ENCODE measurements around the gene RAI14.

DNA sequence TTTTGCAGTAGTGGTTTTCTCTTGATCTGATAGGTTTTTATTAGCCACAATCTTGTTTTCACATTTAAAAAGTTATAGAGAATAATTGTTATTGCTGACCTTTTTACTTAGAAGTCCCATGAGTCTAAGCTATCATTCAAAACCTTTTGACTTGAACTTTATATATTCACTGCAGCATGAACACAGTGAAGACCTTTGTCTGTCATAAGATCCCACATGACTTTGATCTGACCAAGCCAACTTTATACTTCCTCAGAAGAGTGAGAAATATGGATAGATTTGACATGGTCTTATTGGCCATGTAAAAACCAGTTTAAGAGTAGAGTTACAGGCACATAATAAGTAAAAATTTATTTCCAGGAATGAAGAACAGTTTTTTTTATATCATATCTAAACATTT lies 225.1 kb downstream of the RAI14 start:
- TF ChIP-seq, protein P1, sequence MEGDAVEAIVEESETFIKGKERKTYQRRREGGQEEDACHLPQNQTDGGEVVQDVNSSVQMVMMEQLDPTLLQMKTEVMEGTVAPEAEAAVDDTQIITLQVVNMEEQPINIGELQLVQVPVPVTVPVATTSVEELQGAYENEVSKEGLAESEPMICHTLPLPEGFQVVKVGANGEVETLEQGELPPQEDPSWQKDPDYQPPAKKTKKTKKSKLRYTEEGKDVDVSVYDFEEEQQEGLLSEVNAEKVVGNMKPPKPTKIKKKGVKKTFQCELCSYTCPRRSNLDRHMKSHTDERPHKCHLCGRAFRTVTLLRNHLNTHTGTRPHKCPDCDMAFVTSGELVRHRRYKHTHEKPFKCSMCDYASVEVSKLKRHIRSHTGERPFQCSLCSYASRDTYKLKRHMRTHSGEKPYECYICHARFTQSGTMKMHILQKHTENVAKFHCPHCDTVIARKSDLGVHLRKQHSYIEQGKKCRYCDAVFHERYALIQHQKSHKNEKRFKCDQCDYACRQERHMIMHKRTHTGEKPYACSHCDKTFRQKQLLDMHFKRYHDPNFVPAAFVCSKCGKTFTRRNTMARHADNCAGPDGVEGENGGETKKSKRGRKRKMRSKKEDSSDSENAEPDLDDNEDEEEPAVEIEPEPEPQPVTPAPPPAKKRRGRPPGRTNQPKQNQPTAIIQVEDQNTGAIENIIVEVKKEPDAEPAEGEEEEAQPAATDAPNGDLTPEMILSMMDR (conservative IDR thresholded peaks at IDR 0.05; ENCODE audit: low read length) = no peak
- TF ChIP-seq EZH2phosphoT487 (IDR thresholded peaks at IDR 0.05; ENCODE audit: borderline replicate concordance, low read depth, low read length) = no peak
